Activated CD4-positive, alpha-beta T cell treated with anti-CD3 and anti-CD28 coated beads, Interleukin-2, amount 10 ng/mL, durations not matched to agents 7 days and 5 days (primary cell): ENCODE results near the gene SNRPF. TPM values are rescaled to one million over a fixed set of nuclear protein-coding genes. Genes with fewer than 3 reads are reported as not detected.

ENCODE experiments used
- total RNA-seq, 2 experiments: library from RNA; stranded (reverse); gene quantifications; one replicate each; pipeline ENCODE4 v1.2.3, GENCODE V29; 2021

The SNRPF gene
- total RNA-seq, 2 experiments from 2014 or later: 23.2 to 32.8 TPM

Other genes with a start within 250 kb of the SNRPF start
- under 1 TPM; 0.17 to 0.40 TPM for gene NTN4, start 68.2 kb upstream of the SNRPF start, total RNA-seq
- gene CCDC38, start 83.7 kb downstream of the SNRPF start, total RNA-seq: not detected
- 1 to 10 TPM in 1 of 2 experiments, under 1 TPM in 1; 0.89 to 1.4 TPM for gene AMDHD1, start 84.4 kb downstream of the SNRPF start, total RNA-seq
- under 1 TPM; 0.44 to 0.69 TPM for gene HAL, start 137.4 kb downstream of the SNRPF start, total RNA-seq
- 10 to 100 TPM; 55.8 to 56.2 TPM for gene LTA4H, start 176.6 kb downstream of the SNRPF start, total RNA-seq